ENCODE measurements around the gene FCN1.

Gene FCN1

DNA sequence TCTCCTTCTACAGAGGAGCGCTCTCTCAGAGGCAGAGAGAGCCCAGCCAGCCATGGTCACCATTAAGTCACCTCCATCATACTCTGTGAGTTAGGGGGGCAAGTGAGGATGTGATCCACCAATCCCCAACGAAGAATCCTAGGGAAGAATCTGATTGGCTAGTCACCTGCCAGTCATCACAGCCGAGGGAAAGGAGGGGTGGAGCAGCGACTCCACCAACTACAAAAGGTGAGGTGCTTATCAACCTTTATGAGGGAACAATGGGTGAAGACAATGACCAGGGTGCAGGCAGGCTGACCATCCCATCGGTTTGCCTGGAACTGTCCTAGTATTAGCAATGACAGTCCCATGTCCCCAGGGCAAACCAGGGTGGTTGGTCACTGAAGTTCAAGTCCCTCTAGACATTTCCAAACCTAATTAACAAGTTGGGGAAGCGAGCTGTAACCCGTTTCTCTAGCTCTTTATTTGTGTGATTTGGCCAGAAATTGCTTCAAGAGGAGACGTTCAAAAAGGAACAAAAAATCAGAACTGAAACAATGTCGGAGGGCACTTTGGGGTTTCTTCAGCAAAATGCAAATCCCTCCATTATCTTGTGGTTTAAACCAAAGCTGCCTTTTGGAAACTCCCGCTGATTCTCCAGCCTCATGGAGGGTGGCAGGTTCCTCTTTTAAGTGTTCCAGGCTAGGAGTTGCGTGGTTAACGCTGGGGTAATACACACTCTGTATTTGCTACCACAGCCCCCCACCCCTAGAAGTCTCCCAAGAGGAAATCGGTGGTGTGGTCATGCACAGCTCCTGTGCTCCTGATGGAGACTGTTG lies 18.8 kb upstream of the FCN1 start:
- DNase-seq: no peak

GRCh38 chr9:134935701-134936345 lies 18.1 kb upstream of the FCN1 start:
- no peak for DNase-seq

GRCh38 chr9:134935056-134935640 lies 17.4 kb upstream of the FCN1 start:
- no peak for DNase-seq

GRCh38 chr9:134933076-134933659 lies 15.5 kb upstream of the FCN1 start:
- DNase-seq: no peak

- DNase-seq: no peak
Observed at GRCh38 chr9:134932606-134933005, 14.9 kb upstream of the FCN1 start.

DNA sequence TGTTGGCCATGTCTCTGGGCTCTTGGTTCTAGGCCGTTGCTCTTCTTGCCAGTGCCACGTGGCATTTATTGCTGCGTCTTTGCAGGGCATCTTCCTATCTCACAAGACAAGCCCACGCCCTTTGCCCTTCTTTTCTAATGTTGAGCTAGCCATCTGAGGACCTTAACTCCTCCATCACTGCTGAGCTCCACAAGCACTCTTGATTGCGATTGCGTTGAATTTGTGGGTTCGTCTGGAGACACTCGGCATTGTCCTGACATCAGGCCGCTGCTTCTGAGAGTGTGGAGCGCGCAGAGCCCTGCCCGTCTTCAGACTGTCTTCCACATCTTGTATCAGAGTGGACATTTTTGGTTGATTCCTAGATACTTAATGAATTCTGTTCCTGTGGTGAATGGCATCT lies 14.5 kb upstream of the FCN1 start:
- no peak for DNase-seq

GRCh38 chr9:134930398-134930797 lies 12.7 kb upstream of the FCN1 start:
- DNase-seq: no peak

DNA sequence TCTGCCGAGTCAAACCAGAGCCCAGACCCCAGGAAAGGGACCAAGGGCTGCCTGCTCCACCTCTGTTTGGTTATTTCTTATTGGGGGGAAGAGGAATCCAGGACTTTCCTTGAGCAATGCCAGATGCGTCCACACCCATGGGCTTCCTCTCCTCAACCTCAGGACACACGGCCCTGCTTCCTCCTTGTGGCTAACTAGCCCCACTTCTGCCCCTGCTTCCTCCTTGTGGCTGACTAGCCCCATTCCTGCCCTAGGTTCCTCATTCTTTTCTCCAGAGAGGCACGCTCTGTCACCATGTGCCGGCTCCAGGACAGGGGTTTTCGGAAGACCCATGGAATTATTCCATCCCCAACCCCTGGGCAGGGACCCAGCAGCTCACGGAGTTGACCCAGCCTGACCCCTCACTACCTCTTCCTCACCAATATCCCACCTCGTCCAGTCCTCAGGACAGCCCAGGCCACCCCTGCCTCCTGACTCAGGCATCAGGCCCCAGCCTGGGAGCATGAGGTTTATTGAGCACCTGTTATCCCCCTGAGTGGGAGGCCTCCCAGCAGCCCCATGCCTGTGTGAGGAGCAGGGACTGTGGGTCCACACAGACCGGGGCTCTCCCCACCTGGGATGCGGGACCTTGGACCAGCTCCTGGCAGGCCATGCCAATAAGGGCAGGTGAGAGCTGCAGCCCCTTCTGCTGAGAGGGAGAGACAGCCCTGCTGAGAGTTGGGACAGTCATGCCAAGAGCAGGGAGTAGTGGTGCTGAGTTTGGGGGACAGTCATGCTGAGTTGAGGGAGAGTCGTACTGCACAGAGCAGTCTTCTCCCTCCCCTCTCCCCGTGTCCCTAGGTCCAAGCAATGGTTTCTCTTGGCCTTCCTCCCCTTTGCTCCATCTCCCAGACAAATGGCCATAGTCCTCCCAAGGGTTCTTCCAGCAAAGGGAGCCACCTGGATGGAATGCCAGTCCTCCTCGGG lies 11.8 kb upstream of the FCN1 start:
- DNase-seq: no peak

GRCh38 chr9:134928436-134929192 lies 10.9 kb upstream of the FCN1 start:
- no peak for DNase-seq

DNA sequence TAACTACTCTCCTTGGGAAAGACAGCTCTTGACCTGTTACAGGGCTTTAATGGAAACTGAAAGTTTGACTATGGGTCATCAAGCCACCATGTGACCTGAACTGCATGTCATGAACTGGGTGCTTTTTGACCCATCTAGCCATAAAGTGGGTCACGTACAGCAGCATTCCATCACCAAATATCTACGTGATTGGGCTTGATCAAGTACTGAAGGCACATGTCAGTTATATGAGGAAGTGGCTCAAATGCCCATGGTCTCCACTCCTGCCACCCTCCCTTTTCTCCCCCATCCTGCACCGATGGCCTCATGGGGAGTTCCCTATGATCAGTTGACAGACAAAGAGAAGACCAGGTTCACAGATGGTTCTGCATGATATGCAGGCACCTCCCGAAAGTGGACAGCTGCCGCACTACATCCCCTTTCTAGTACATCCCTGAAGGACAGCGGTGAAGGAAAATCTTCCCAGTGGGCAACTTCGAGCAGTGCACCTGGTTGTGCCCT lies 7.3 kb upstream of the FCN1 start:
- no peak for DNase-seq

GRCh38 chr9:134923466-134923865 lies 5.8 kb upstream of the FCN1 start:
- DNase-seq: no peak

GRCh38 chr9:134922932-134923240 lies 5.2 kb upstream of the FCN1 start:
- no peak for DNase-seq

DNA sequence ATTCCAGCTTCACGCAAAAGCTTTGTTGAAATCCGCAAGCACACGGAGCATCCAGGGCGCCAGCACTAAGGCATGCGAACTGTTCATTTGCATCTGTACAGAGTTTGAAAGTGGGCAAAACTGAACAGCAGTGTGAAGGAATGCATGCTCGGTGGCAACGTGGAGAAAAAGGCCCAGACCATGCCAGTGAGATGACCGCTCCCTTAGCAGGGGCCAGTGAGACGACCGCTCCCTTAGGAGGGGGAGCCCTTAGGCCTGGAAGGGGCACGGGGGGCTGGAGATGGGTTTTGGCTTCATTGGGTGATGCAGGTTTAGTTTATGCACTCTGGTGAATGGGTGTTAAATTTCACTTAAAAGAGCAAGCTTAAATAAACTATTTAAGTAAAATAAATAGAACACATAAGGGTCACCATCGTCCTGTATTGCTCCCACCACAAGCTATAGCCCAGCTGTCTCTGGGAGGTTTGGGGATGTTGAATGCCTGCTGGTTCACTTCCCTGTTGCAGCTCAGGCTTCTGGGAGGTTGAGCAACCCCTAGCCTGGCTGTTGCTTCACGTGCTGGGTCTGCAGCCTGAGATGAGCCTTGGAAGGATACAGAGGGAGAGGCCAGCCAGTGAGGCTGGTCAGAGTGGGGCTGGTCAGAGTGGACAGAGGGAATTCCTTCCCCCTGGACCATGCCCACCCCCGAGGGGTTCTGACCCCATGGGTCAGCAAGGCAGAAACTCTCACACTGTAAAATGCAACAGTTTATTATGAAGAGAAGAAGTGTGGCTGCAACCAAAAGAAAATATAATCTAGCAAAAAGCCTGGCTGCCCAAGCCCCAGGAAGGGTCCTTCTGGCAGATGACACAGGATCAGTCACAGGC lies 4.6 kb upstream of the FCN1 start:
- no peak for DNase-seq

DNA sequence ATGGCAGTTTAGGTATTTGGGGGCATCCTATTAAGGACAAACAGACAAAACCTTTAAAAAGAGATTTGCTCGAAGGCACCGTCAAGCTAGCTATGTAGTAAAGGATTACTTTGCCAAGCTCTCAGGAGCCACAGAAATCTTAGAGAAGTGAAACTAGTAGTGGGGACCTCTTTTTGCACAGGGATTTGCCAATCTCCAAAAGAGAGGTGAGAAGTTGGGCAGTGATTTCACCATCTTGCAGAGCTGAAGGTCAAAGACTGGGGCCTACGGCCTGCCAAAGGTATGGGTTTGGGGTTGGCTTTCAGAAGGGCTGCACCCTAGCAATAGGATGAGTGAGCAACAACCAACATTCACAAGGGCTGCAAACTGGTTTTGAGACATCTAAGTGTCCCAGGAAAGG lies 1.6 kb upstream of the FCN1 start:
- no peak for DNase-seq

GRCh38 chr9:134918646-134919045 lies 934 bp upstream of the FCN1 start:
- DNase-seq: no peak

GRCh38 chr9:134916161-134916665 lies 1.5 kb downstream of the FCN1 start:
- no peak for DNase-seq

DNA sequence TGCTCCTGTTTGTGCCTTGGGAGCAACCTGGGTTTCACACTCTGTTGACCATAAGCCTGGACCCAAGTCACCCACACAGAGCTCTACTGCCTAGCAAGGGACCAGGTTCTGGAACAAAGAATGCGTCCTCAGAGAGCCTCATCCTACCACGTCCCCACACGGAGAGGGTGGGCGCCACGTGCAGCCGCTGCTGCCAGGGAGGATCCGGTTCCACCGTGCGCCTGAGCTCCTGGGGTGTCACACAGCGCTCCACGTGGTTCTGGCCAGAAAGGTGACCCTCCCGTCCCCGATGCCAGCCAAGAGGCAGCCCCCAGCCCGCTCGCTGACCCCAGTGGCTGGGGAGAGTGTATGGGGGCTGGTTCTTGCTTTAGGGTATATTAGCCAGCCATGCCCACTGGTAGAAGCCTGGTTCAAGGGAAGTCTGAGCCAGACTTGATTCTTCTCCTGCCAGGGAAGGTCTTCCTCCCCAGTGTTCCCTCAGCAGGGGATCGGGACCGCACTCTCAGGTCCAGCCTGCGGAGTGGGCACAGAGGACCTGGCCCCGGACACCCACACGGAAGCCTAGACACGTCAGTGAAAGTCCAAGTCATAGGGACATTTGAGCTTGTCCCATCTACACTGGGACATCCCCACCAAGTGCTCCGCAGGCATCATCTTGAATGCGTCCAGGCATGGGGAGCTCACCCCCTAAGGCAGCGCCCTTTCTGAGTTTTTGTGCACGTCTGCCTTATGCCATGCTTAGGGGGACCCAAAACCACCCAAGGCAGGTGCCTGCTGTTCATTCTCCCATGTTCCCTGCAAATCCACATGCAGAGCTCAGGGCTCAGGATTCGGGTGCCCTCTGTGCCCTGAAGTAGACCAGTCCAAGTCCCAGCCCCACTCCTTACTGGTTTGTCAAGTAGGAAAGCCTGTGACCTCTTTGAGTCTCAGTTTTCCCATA lies 2.4 kb downstream of the FCN1 start:
- no peak for DNase-seq

GRCh38 chr9:134914501-134914834 lies 3.2 kb downstream of the FCN1 start:
- no peak for DNase-seq

DNA sequence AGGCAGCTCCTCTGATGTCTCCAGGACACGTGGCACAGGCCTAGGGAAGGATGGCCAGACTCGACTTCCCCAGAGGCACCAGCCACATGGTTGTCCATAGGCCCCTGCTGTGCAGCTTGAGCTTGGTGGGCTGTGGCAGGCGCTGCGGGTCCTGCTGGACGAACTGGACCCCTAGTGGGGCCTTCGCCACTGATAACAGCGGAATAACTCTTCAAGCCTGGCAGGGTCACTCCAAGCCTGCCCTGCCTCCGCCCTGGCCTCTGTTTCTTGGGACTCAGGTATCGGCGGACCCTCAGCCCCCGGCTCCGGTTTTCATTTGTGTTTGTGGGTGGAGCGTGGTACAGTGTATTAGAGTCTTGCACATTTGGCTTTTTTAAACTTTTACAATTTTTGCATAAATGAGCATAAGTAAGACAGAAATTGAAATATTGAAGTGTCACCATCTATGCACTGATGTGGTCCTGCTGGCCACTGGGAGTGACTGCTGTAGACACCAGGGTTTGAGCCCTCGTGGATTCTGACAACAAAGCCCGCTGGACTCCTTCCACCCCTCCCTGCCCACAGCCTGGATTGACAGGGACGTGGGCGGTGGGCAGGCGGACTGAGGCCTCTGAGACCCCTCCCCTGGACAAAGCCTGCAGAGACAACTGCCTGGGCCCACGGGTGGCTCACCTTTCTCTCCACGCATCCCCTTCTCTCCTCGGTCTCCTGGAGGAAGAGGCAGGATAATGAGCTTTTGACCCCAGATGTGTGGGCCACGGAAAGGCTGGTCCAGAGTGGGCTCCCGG lies 3.8 kb downstream of the FCN1 start:
- DNase-seq: no peak

Data from fibroblast of upper back skin (primary cell).